ENCODE results near the gene LRRC8B. TPM values are rescaled to one million over a fixed set of nuclear protein-coding genes. Genes with fewer than 3 reads are reported as not detected.

LRRC8B gene
- total and polyA plus RNA-seq, 3 donors from 2014 or later: 20.5 to 42.1 (median 29.7) TPM

- no peak for TF ChIP-seq POLR2A (IDR thresholded peaks at IDR 0.05)
- TF ChIP-seq, protein P1, sequence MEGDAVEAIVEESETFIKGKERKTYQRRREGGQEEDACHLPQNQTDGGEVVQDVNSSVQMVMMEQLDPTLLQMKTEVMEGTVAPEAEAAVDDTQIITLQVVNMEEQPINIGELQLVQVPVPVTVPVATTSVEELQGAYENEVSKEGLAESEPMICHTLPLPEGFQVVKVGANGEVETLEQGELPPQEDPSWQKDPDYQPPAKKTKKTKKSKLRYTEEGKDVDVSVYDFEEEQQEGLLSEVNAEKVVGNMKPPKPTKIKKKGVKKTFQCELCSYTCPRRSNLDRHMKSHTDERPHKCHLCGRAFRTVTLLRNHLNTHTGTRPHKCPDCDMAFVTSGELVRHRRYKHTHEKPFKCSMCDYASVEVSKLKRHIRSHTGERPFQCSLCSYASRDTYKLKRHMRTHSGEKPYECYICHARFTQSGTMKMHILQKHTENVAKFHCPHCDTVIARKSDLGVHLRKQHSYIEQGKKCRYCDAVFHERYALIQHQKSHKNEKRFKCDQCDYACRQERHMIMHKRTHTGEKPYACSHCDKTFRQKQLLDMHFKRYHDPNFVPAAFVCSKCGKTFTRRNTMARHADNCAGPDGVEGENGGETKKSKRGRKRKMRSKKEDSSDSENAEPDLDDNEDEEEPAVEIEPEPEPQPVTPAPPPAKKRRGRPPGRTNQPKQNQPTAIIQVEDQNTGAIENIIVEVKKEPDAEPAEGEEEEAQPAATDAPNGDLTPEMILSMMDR (IDR thresholded peaks at IDR 0.05): no peak
These were observed 115.8 kb downstream of the LRRC8B start for GRCh38 chr1:89640440-89640839.

DNA sequence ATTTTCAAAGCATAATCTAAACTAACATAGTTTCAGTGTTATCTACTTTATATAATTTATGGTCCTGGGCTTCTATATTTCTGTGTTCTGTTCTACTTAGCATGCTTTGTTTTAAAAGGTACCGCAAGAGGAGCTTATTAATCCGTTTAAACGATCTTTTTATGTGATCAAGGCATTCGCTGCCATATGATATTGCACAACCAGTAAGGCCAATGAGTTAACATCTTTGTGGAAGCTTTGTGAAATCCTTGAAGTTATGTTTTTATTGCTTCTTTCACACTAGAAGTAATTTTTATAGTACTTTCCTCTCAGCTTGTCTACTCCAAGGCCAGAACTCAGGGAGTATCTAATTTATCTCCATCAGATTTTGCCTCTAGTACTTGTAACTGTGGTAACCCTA lies 117.2 kb downstream of the LRRC8B start:
- Histone ChIP-seq H3K27ac (no peak overlapping the region), H3K4me1 (no peaks in the 10 kb centered on the region), H3K4me3 (no peak overlapping the region), H3K9me3 (no peaks in the 10 kb centered on the region), H3K27me3 (no peaks in the 10 kb centered on the region), H3K36me3 (ENCODE audit: low read depth, missing control alignments) (no peaks in the 10 kb centered on the region)
- TF ChIP-seq, protein P1 (IDR thresholded peaks at IDR 0.05): no peak
- no peak for TF ChIP-seq POLR2A (IDR thresholded peaks at IDR 0.05)
- 64 to 75% methylated on average over 4 of the region's 4 CpGs for WGBS, 2 donors
- DNase-seq: no peak
- intact Hi-C loops (cut with DNase I; ENCODE audit: low total_unique reads): no loop called here

More at GRCh38 chr1:89640440-89640839, 115.8 kb downstream of the LRRC8B start:
- Histone ChIP-seq H3K4me3 (no peak overlapping the region), H3K27ac (no peak overlapping the region), H3K36me3 (ENCODE audit: low read depth, missing control alignments) (no peaks in the 10 kb centered on the region), H3K9me3 (no peaks in the 10 kb centered on the region), H3K4me1 (no peaks in the 10 kb centered on the region), H3K27me3 (no peaks in the 10 kb centered on the region)
- intact Hi-C loops (cut with DNase I; ENCODE audit: low total_unique reads): no loop called here
- no peak for DNase-seq

DNA sequence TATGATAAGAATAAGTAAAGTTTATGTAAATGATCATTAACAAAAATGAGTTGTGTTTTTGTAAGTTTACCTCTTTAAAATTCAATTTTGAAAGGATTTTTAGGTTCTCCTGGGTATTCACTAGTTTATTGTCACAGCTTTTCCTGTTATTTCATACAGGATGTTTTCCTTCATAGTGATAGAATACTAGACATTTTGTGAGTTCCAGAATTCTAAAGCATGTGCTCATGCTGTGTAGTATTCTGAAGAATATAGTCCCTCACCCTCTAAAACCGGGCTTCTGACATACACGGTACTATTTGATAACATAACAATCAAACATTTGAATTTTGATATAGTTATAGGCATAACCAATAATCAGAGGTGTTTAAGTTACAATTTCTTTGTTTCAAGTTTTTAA lies 118.9 kb downstream of the LRRC8B start:
- Histone ChIP-seq H3K27ac (peak overlapping the region in 1 of 2 donors; percentile 38), H3K9me3 (no peaks in the 10 kb centered on the region), H3K4me1 (no peaks in the 10 kb centered on the region), H3K27me3 (no peaks in the 10 kb centered on the region), H3K4me3 (no peak overlapping the region), H3K36me3 (ENCODE audit: low read depth, missing control alignments) (no peaks in the 10 kb centered on the region)
- WGBS, 2 donors: 64 to 68% methylated on average over 2 of the region's 2 CpGs
- TF ChIP-seq, protein P1 (IDR thresholded peaks at IDR 0.05): no peak
- TF ChIP-seq POLR2A (IDR thresholded peaks at IDR 0.05): no peak
- DNase-seq: no peak
- intact Hi-C loops (cut with DNase I; ENCODE audit: low total_unique reads): no loop called here

DNA sequence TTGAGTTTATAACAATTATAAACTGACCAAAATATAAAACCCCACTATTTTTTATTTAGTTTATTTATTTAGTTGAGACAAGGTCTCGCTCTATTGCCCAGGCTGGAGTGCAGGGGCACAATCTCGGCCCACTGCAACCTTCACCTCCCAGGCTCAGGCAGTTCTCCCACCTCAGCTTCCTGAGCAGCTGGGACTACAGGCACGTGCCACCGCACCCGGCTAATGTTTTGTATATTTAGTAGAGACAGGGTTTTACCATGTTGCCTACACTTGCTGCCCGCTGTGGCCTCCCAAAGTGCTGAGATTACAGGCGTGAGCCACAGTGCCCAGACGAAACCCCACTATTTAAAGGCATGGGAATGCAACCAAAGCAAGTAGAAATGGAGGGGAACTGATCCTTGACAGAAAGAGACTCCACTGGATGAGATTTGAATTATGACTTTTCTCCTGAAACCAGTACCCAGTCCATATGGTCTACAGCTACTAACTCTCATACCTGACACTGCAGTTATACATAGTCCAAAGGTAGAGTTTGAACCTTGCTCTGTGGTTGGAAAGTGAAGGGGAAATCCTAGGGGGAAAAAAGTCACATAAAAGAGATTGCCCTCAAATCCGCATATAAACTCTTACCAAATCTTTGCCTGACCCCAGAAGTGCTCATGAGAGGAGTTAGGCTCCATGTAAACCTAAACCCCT lies 119.6 kb downstream of the LRRC8B start:
- Histone ChIP-seq H3K27ac (peak overlapping the region in 1 of 2 donors; percentile 38), H3K4me1 (no peaks in the 10 kb centered on the region), H3K4me3 (no peak overlapping the region), H3K9me3 (no peaks in the 10 kb centered on the region), H3K36me3 (ENCODE audit: low read depth, missing control alignments) (no peaks in the 10 kb centered on the region), H3K27me3 (no peaks in the 10 kb centered on the region)
- intact Hi-C loops (cut with DNase I; ENCODE audit: low total_unique reads): no loop called here
- WGBS, 2 donors: 68 to 95% methylated on average over 9 of the region's 9 CpGs
- TF ChIP-seq POLR2A (IDR thresholded peaks at IDR 0.05): no peak
- TF ChIP-seq, protein P1 (IDR thresholded peaks at IDR 0.05): no peak
- no peak for DNase-seq

- no peaks in the 10 kb centered on the region for H3K36me3 ChIP-seq (ENCODE audit: low read depth, missing control alignments)
- no peaks in the 10 kb centered on the region for H3K4me1 ChIP-seq
- TF ChIP-seq, protein P1 (IDR thresholded peaks at IDR 0.05): no peak
- TF ChIP-seq POLR2A (IDR thresholded peaks at IDR 0.05): no peak
- H3K27ac ChIP-seq: no peak overlapping the region
- WGBS, 2 donors: 50 to 98% methylated on average over 1 of the region's 1 CpG
- no peaks in the 10 kb centered on the region for H3K27me3 ChIP-seq
- H3K4me3 ChIP-seq: no peak overlapping the region
- intact Hi-C loops (cut with DNase I; ENCODE audit: low total_unique reads): no loop called here
- no peaks in the 10 kb centered on the region for H3K9me3 ChIP-seq
- DNase-seq: no peak
These were observed 121.6 kb downstream of the LRRC8B start for GRCh38 chr1:89646259-89646658.

All from testis (tissue), 3 donors.